GM23248 (cell line): Measurements from ENCODE around the gene MYO10. TPM values are rescaled to one million over a fixed set of nuclear protein-coding genes. Genes with fewer than 3 reads are reported as not detected.
A peak's percentile ranks its signal among the peaks of the same experiment; 100 is the strongest.

Experiments
- DNase-seq: peaks from one replicate; pipeline ENCODE4 v3.0.0-alpha.2; 2015
- H2AFZ ChIP-seq: fragments of 200-600 bp; sonication (generic); 2 replicates; pipeline ENCODE4 v1.6.1; 2016; ENCODE audit warnings: antibody characterized with exemption
- H3F3A ChIP-seq: fragments of 200-600 bp; sonication (generic); 2 replicates; pipeline ENCODE4 v1.6.1; 2016; ENCODE audit warnings: mild to moderate bottlenecking, antibody characterized with exemption, mixed run types; ENCODE audit not compliant: insufficient read depth
- H3K27ac ChIP-seq: fragments of 200-600 bp; sonication (generic); 2 replicates; pipeline ENCODE4 v1.5.1; 2016; ENCODE audit warnings: mild to moderate bottlenecking
- H3K27me3 ChIP-seq: fragments of 200-600 bp; sonication (generic); replicated peaks from 2 replicates; pipeline ENCODE4 v1.6.1; 2016; ENCODE audit warnings: mild to moderate bottlenecking; ENCODE audit not compliant: insufficient read depth
- H3K36me3 ChIP-seq: fragments of 200-600 bp; sonication (generic); 2 replicates; pipeline ENCODE4 v1.6.1; 2016; ENCODE audit warnings: low read depth, mild to moderate bottlenecking
- H3K4me1 ChIP-seq: fragments of 200-600 bp; sonication (generic); 2 replicates; pipeline ENCODE4 v1.6.1; 2016; ENCODE audit warnings: mild to moderate bottlenecking; ENCODE audit not compliant: insufficient read depth
- H3K4me2 ChIP-seq: fragments of 200-600 bp; sonication (generic); one replicate; pipeline ENCODE4 v1.6.1; 2016; ENCODE audit warnings: mild to moderate bottlenecking; ENCODE audit not compliant: unreplicated experiment
- H3K4me3 ChIP-seq: fragments of 200-600 bp; sonication (generic); 2 replicates; pipeline ENCODE4 v1.5.1; 2016; ENCODE audit warnings: mild to moderate bottlenecking
- H3K79me2 ChIP-seq: fragments of 200-600 bp; sonication (generic); 2 replicates; pipeline ENCODE4 v1.6.1; 2016; ENCODE audit warnings: mild to moderate bottlenecking; ENCODE audit not compliant: insufficient read depth
- H3K9ac ChIP-seq: fragments of 200-600 bp; sonication (generic); 2 replicates; pipeline ENCODE4 v1.6.1; 2016; ENCODE audit warnings: mild to moderate bottlenecking
- H3K9me2 ChIP-seq: fragments of 200-600 bp; sonication (generic); 2 replicates; pipeline ENCODE4 v1.6.1; 2016; ENCODE audit warnings: mixed run types, mild to moderate bottlenecking, moderate library complexity; ENCODE audit not compliant: insufficient read depth
- H3K9me3 ChIP-seq: fragments of 200-600 bp; sonication (generic); one replicate; pipeline ENCODE4 v1.6.1; 2017; ENCODE audit warnings: low read depth
- H4K20me1 ChIP-seq: fragments of 200-600 bp; sonication (generic); 2 replicates; pipeline ENCODE4 v1.6.0; 2016; ENCODE audit not compliant: insufficient read depth
- EZH2 ChIP-seq: fragments of 200-600 bp; sonication (generic); IDR thresholded peaks from 2 replicates; pipeline ENCODE4 v1.6.1; 2018; ENCODE audit warnings: antibody characterized with exemption, mild to moderate bottlenecking; ENCODE audit not compliant: insufficient read depth, poor library complexity, severe bottlenecking
- EZH2phosphoT487 ChIP-seq: fragments of 200-600 bp; sonication (generic); IDR thresholded peaks from 2 replicates; pipeline ENCODE4 v1.6.1; 2018; ENCODE audit warnings: antibody characterized with exemption, moderate library complexity, mild to moderate bottlenecking, low read depth; ENCODE audit not compliant: insufficient read depth
- WGBS, 2 experiments: methylation state at CpG; one replicate each; pipeline ENCODE4 v1.1.6; 2015 to 2017; ENCODE audit warnings: low lambda C conversion rate in 2 of 2, low coverage in 1 of 2; ENCODE audit errors: missing lambda C conversion rate in 2 of 2; 5-methylcytosine and 5-hydroxymethylcytosine counted together
- in situ Hi-C: fragments of 300-500 bp; cut with MboI; formaldehyde crosslinking; loops from 2 replicates; pipeline ENCODE4 v1.15.0; 2020
- polyA plus RNA-seq: library from polyadenylated mRNA; unstranded; fragments of >200 nt; fragmentation: Nextera tagmentation; extraction: Ambion mirVana; gene quantifications from 2 replicates; pipeline ENCODE4 v1.2.1, GENCODE V29; 2016
- total RNA-seq: library from RNA; depleted of rRNA; stranded (reverse); fragments of >200 nt; shearing (Covaris generic); gene quantifications from 2 replicates; pipeline ENCODE4 v1.2.3, GENCODE V29; 2014

The MYO10 gene
- total and polyA plus RNA-seq, 2 experiments from 2014 or later: 43.2 to 47.0 TPM

- TF ChIP-seq EZH2: no peak
- no peak for TF ChIP-seq EZH2phosphoT487
- no peak overlapping the region for H3K4me2 ChIP-seq
- H3K27ac ChIP-seq: 0 out of 2 replicates have a peak overlapping the region, but pooled peaks have one; percentile 7
- no peaks in the 10 kb centered on the region for H3K9me2 ChIP-seq
- peaks cover 37% of the 10 kb centered on the region; the same call in 1 of the 2 replicates for H3F3A ChIP-seq
- H3K79me2 ChIP-seq: peaks cover 98% of the 10 kb centered on the region
- no peak overlapping the region for H2AFZ ChIP-seq
- H3K4me1 ChIP-seq: no peaks in the 10 kb centered on the region
- DNase-seq: peak; percentile 60
- H3K9me3 ChIP-seq: no peaks in the 10 kb centered on the region
- 34 to 41% methylated on average over 4 of the region's 4 CpGs for WGBS, 2 experiments
- in situ Hi-C loops: no loop called here
- no peaks in the 10 kb centered on the region for H3K27me3 ChIP-seq
- no peaks in the 10 kb centered on the region for H4K20me1 ChIP-seq
- no peak overlapping the region for H3K4me3 ChIP-seq
- H3K36me3 ChIP-seq: peaks cover 13% of the 10 kb centered on the region
- no peak overlapping the region for H3K9ac ChIP-seq
These were observed 240.3 kb downstream of the MYO10 start for GRCh38 chr5:16695779-16696178.

- H3K9me3 ChIP-seq: no peaks in the 10 kb centered on the region
- peaks cover 20% of the 10 kb centered on the region; the same call in 1 of the 2 replicates for H3F3A ChIP-seq
- H3K9ac ChIP-seq: no peak overlapping the region
- no peaks in the 10 kb centered on the region for H3K4me1 ChIP-seq
- H3K27ac ChIP-seq: no peak overlapping the region
- DNase-seq: peak; percentile 23
- no peaks in the 10 kb centered on the region for H3K9me2 ChIP-seq
- no peak for TF ChIP-seq EZH2phosphoT487
- H4K20me1 ChIP-seq: no peaks in the 10 kb centered on the region
- H3K4me3 ChIP-seq: no peak overlapping the region
- no peak overlapping the region for H2AFZ ChIP-seq
- H3K36me3 ChIP-seq: peaks cover 16% of the 10 kb centered on the region; the same call in 1 of the 2 replicates
- H3K79me2 ChIP-seq: peaks cover 98% of the 10 kb centered on the region
- no peak overlapping the region for H3K4me2 ChIP-seq
- WGBS, 2 experiments: 50 to 61% methylated on average over 2 of the region's 2 CpGs
- H3K27me3 ChIP-seq: no peaks in the 10 kb centered on the region
- in situ Hi-C loops: no loop called here
These were observed 242.2 kb downstream of the MYO10 start for GRCh38 chr5:16693879-16694278.

DNA sequence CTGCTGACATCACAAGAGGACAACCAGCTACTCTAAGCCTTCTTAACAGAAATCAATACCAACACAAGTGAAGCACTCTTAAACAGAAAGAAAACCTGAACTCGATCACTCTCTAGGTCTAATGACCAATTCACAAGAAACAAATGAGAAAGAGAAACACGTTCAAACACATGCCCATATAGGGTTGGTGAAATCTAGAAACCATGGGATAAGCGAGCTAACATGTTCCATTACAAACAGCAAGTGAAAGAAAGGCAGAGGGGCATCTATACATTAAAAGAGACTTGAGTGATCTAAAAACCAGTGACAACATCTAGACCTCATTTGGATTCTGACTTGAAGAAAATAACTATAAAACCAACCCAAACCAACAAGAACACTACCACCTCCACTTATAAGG is 244.4 kb downstream of the MYO10 start:
- H4K20me1 ChIP-seq: no peaks in the 10 kb centered on the region
- in situ Hi-C loops: no loop called here
- no peak overlapping the region for H3K4me3 ChIP-seq
- TF ChIP-seq EZH2: no peak
- TF ChIP-seq EZH2phosphoT487: no peak
- WGBS, 2 experiments: 95 to 99% methylated on average over 3 of the region's 3 CpGs
- peaks cover 29% of the 10 kb centered on the region for H3F3A ChIP-seq
- H3K4me2 ChIP-seq: no peak overlapping the region
- H3K9me2 ChIP-seq: no peaks in the 10 kb centered on the region
- H3K9me3 ChIP-seq: no peaks in the 10 kb centered on the region
- H3K79me2 ChIP-seq: peaks cover 98% of the 10 kb centered on the region
- H2AFZ ChIP-seq: no peak overlapping the region
- no peak overlapping the region for H3K27ac ChIP-seq
- no peaks in the 10 kb centered on the region for H3K4me1 ChIP-seq
- H3K9ac ChIP-seq: no peak overlapping the region
- no peak for DNase-seq
- peaks cover 18% of the 10 kb centered on the region; the same call in 1 of the 2 replicates for H3K36me3 ChIP-seq
- no peaks in the 10 kb centered on the region for H3K27me3 ChIP-seq

GRCh38 chr5:16690243-16690852 is 245.7 kb downstream of the MYO10 start:
- H3K9me2 ChIP-seq: no peaks in the 10 kb centered on the region
- H3K4me2 ChIP-seq: no peak overlapping the region
- peaks cover 28% of the 10 kb centered on the region for H3K36me3 ChIP-seq
- H3F3A ChIP-seq: peaks cover 33% of the 10 kb centered on the region
- H3K4me3 ChIP-seq: no peak overlapping the region
- in situ Hi-C loops: no loop called here
- peak; percentile 69 for DNase-seq
- no peaks in the 10 kb centered on the region for H3K4me1 ChIP-seq
- H3K79me2 ChIP-seq: peaks cover 96% of the 10 kb centered on the region
- H2AFZ ChIP-seq: no peak overlapping the region
- H4K20me1 ChIP-seq: no peaks in the 10 kb centered on the region
- TF ChIP-seq EZH2phosphoT487 (no peak), EZH2 (no peak)
- no peak overlapping the region for H3K27ac ChIP-seq
- WGBS, 2 experiments: 68 to 69% methylated on average over 7 of the region's 7 CpGs
- H3K9ac ChIP-seq: no peak overlapping the region
- H3K9me3 ChIP-seq: no peaks in the 10 kb centered on the region
- no peaks in the 10 kb centered on the region for H3K27me3 ChIP-seq
